ENCODE measurements around the gene MAP3K7CL.

Gene MAP3K7CL

GRCh38 chr21:29176471-29177120, 46.2 kb downstream of the MAP3K7CL start:
- Histone ChIP-seq H3K36me3 (ENCODE audit: insufficient read depth, insufficient read length, low read length) (no peaks in the 10 kb centered on the region), H3K9me3 (ENCODE audit: insufficient read depth, low read length) (no peaks in the 10 kb centered on the region), H3K27me3 (ENCODE audit: insufficient read depth, insufficient read length) (no peaks in the 10 kb centered on the region), H3K4me1 (ENCODE audit: insufficient read depth, insufficient read length) (no peaks in the 10 kb centered on the region), H3K9ac (ENCODE audit: insufficient read length, low read depth) (no peak overlapping the region), H3K4me3 (ENCODE audit: insufficient read length, low read depth) (no peak overlapping the region)
- TF ChIP-seq SUZ12 (IDR thresholded peaks at IDR 0.05; ENCODE audit: extremely low read depth, insufficient read depth, insufficient read length) (no peak), YY1 (IDR thresholded peaks at IDR 0.05; ENCODE audit: insufficient read depth, insufficient read length) (no peak), ZNF274 (IDR thresholded peaks at IDR 0.05; ENCODE audit: low read depth, low read length) (no peak)
- no peak for DNase-seq (ENCODE audit: low read depth, low spot score)

GRCh38 chr21:29177800-29178199, 47.4 kb downstream of the MAP3K7CL start:
- H3K27me3 ChIP-seq (ENCODE audit: insufficient read depth, insufficient read length) = no peaks in the 10 kb centered on the region
- no peaks in the 10 kb centered on the region for H3K36me3 ChIP-seq (ENCODE audit: insufficient read depth, insufficient read length, low read length)
- TF ChIP-seq ZNF274 (IDR thresholded peaks at IDR 0.05; ENCODE audit: low read depth, low read length) (no peak), YY1 (IDR thresholded peaks at IDR 0.05; ENCODE audit: insufficient read depth, insufficient read length) (no peak), SUZ12 (IDR thresholded peaks at IDR 0.05; ENCODE audit: extremely low read depth, insufficient read depth, insufficient read length) (no peak)
- no peak overlapping the region for H3K4me3 ChIP-seq (ENCODE audit: insufficient read length, low read depth)
- H3K9me3 ChIP-seq (ENCODE audit: insufficient read depth, low read length) = no peaks in the 10 kb centered on the region
- no peak overlapping the region for H3K9ac ChIP-seq (ENCODE audit: insufficient read length, low read depth)
- no peaks in the 10 kb centered on the region for H3K4me1 ChIP-seq (ENCODE audit: insufficient read depth, insufficient read length)
- DNase-seq (ENCODE audit: low read depth, low spot score) = no peak

- no peak for DNase-seq (ENCODE audit: low read depth, low spot score)
- TF ChIP-seq YY1 (IDR thresholded peaks at IDR 0.05; ENCODE audit: insufficient read depth, insufficient read length) (no peak), ZNF274 (IDR thresholded peaks at IDR 0.05; ENCODE audit: low read depth, low read length) (no peak), SUZ12 (IDR thresholded peaks at IDR 0.05; ENCODE audit: extremely low read depth, insufficient read depth, insufficient read length) (no peak)
- Histone ChIP-seq H3K4me3 (ENCODE audit: insufficient read length, low read depth) (no peak overlapping the region), H3K36me3 (ENCODE audit: insufficient read depth, insufficient read length, low read length) (no peaks in the 10 kb centered on the region), H3K4me1 (ENCODE audit: insufficient read depth, insufficient read length) (no peaks in the 10 kb centered on the region), H3K9me3 (ENCODE audit: insufficient read depth, low read length) (no peaks in the 10 kb centered on the region), H3K9ac (ENCODE audit: insufficient read length, low read depth) (no peak overlapping the region), H3K27me3 (ENCODE audit: insufficient read depth, insufficient read length) (no peaks in the 10 kb centered on the region)
Measured at GRCh38 chr21:29178926-29179325, 48.5 kb downstream of the MAP3K7CL start.

- DNase-seq (ENCODE audit: low read depth, low spot score) = no peak
- Histone ChIP-seq H3K4me1 (ENCODE audit: insufficient read depth, insufficient read length) (no peaks in the 10 kb centered on the region), H3K9ac (ENCODE audit: insufficient read length, low read depth) (no peak overlapping the region), H3K36me3 (ENCODE audit: insufficient read depth, insufficient read length, low read length) (no peaks in the 10 kb centered on the region), H3K9me3 (ENCODE audit: insufficient read depth, low read length) (no peaks in the 10 kb centered on the region), H3K4me3 (ENCODE audit: insufficient read length, low read depth) (no peak overlapping the region), H3K27me3 (ENCODE audit: insufficient read depth, insufficient read length) (no peaks in the 10 kb centered on the region)
- TF ChIP-seq ZNF274 (IDR thresholded peaks at IDR 0.05; ENCODE audit: low read depth, low read length) (no peak), SUZ12 (IDR thresholded peaks at IDR 0.05; ENCODE audit: extremely low read depth, insufficient read depth, insufficient read length) (no peak), YY1 (IDR thresholded peaks at IDR 0.05; ENCODE audit: insufficient read depth, insufficient read length) (no peak)
Measured at GRCh38 chr21:29179503-29179902, 49.1 kb downstream of the MAP3K7CL start.

- TF ChIP-seq YY1 (IDR thresholded peaks at IDR 0.05; ENCODE audit: insufficient read depth, insufficient read length) = no peak
- no peak for TF ChIP-seq SUZ12 (IDR thresholded peaks at IDR 0.05; ENCODE audit: extremely low read depth, insufficient read depth, insufficient read length)
- no peak for TF ChIP-seq ZNF274 (IDR thresholded peaks at IDR 0.05; ENCODE audit: low read depth, low read length)
- Histone ChIP-seq H3K9ac (ENCODE audit: insufficient read length, low read depth) (no peak overlapping the region), H3K4me1 (ENCODE audit: insufficient read depth, insufficient read length) (no peaks in the 10 kb centered on the region), H3K9me3 (ENCODE audit: insufficient read depth, low read length) (no peaks in the 10 kb centered on the region), H3K36me3 (ENCODE audit: insufficient read depth, insufficient read length, low read length) (no peaks in the 10 kb centered on the region), H3K27me3 (ENCODE audit: insufficient read depth, insufficient read length) (no peaks in the 10 kb centered on the region), H3K4me3 (ENCODE audit: insufficient read length, low read depth) (no peak overlapping the region)
- no peak for DNase-seq (ENCODE audit: low read depth, low spot score)
Measured at GRCh38 chr21:29181799-29182470, 51.5 kb downstream of the MAP3K7CL start.

- Histone ChIP-seq H3K9ac (ENCODE audit: insufficient read length, low read depth) (no peak overlapping the region), H3K36me3 (ENCODE audit: insufficient read depth, insufficient read length, low read length) (no peaks in the 10 kb centered on the region), H3K4me1 (ENCODE audit: insufficient read depth, insufficient read length) (no peaks in the 10 kb centered on the region), H3K9me3 (ENCODE audit: insufficient read depth, low read length) (no peaks in the 10 kb centered on the region), H3K27me3 (ENCODE audit: insufficient read depth, insufficient read length) (no peaks in the 10 kb centered on the region), H3K4me3 (ENCODE audit: insufficient read length, low read depth) (no peak overlapping the region)
- TF ChIP-seq ZNF274 (IDR thresholded peaks at IDR 0.05; ENCODE audit: low read depth, low read length) (no peak), YY1 (IDR thresholded peaks at IDR 0.05; ENCODE audit: insufficient read depth, insufficient read length) (no peak), SUZ12 (IDR thresholded peaks at IDR 0.05; ENCODE audit: extremely low read depth, insufficient read depth, insufficient read length) (no peak)
- no peak for DNase-seq (ENCODE audit: low read depth, low spot score)
Measured at GRCh38 chr21:29182691-29183092, 52.2 kb downstream of the MAP3K7CL start.

GRCh38 chr21:29184037-29184436, 53.6 kb downstream of the MAP3K7CL start:
- Histone ChIP-seq H3K4me1 (ENCODE audit: insufficient read depth, insufficient read length) (no peaks in the 10 kb centered on the region), H3K36me3 (ENCODE audit: insufficient read depth, insufficient read length, low read length) (no peaks in the 10 kb centered on the region), H3K27me3 (ENCODE audit: insufficient read depth, insufficient read length) (no peaks in the 10 kb centered on the region), H3K9me3 (ENCODE audit: insufficient read depth, low read length) (no peaks in the 10 kb centered on the region), H3K4me3 (ENCODE audit: insufficient read length, low read depth) (no peak overlapping the region), H3K9ac (ENCODE audit: insufficient read length, low read depth) (no peak overlapping the region)
- DNase-seq (ENCODE audit: low read depth, low spot score) = no peak
- TF ChIP-seq ZNF274 (IDR thresholded peaks at IDR 0.05; ENCODE audit: low read depth, low read length) (no peak), YY1 (IDR thresholded peaks at IDR 0.05; ENCODE audit: insufficient read depth, insufficient read length) (no peak), SUZ12 (IDR thresholded peaks at IDR 0.05; ENCODE audit: extremely low read depth, insufficient read depth, insufficient read length) (no peak)

All from NT2/D1 (cell line).